Suprapubic skin (tissue), 4 donors: ENCODE data around the gene EPN1. TPM values are rescaled to one million over a fixed set of nuclear protein-coding genes. Genes with fewer than 3 reads are reported as not detected.

Experiments used
- DNase-seq, 2 donors: peaks; one replicate each; pipeline ENCODE4 v3.0.0-alpha.2; 2019; ENCODE audit warnings: low spot score in 2 of 2
- H3K27ac ChIP-seq: fragments of 200-600 bp; sonication (generic); one replicate; pipeline ENCODE4 v1.5.1; 2019
- H3K27me3 ChIP-seq: fragments of 200-600 bp; sonication (generic); one replicate; pipeline ENCODE4 v1.5.1; 2019
- H3K36me3 ChIP-seq: fragments of 200-600 bp; sonication (generic); one replicate; pipeline ENCODE4 v1.5.1; 2019
- H3K4me1 ChIP-seq: fragments of 200-600 bp; sonication (generic); one replicate; pipeline ENCODE4 v1.5.1; 2019
- H3K4me3 ChIP-seq: fragments of 200-600 bp; sonication (generic); one replicate; pipeline ENCODE4 v1.5.1; 2019; ENCODE audit warnings: mild to moderate bottlenecking
- H3K9me3 ChIP-seq: fragments of 200-600 bp; sonication (generic); one replicate; pipeline ENCODE4 v1.5.1; 2019
- EP300 ChIP-seq: sonication (generic); formaldehyde crosslinking; IDR thresholded peaks from one replicate; pipeline ENCODE4 v1.6.1; 2017; ENCODE audit warnings: antibody characterized with exemption
- POLR2A ChIP-seq, 2 donors: fragments of 450-650 bp; IDR thresholded peaks; one replicate each; pipeline ENCODE4 v1.6.1; 2017; ENCODE audit warnings: antibody characterized with exemption in 2 of 2, mild to moderate bottlenecking in 2 of 2, moderate library complexity in 2 of 2
- POLR2AphosphoS5 ChIP-seq, 3 donors: sonication (generic); formaldehyde crosslinking; IDR thresholded peaks; one replicate each; pipeline ENCODE4 v1.6.1; 2017; ENCODE audit warnings: antibody characterized with exemption in 3 of 3
- WGBS: methylation state at CpG from one replicate; pipeline ENCODE4 v1.1.5; 2018; 5-methylcytosine and 5-hydroxymethylcytosine counted together
- total RNA-seq, 4 donors: library from RNA; depleted of rRNA; stranded (reverse); fragments of >200 nt; gene quantifications; one replicate each; pipeline ENCODE4 v1.1.0, GENCODE V29; 2016
- TF ChIP-seq, protein P1 (sequence below), 2 donors: fragments of 200-600 bp in 1 of 2; fragments of 450-650 bp in 1 of 2; sonication (generic) in 1 of 2; IDR thresholded peaks; one replicate each; pipeline ENCODE4 v1.5.1; 2016 to 2019; ENCODE audit warnings: antibody characterized with exemption in 2 of 2, mild to moderate bottlenecking in 1 of 2, moderate library complexity in 1 of 2

EPN1 gene
- total RNA-seq, 4 donors from 2014 or later, result 80.1 to 104 (median 82.9) TPM

GRCh38 chr19:55647732-55648584 lies 27.1 kb upstream of the EPN1 start, which contains the start of gene CCDC106:
CCDC106 (plus strand) TSS chr19:55648212; CDS start chr19:55649047, 835 bp downstream.
- peak in 1 of 2 donors; percentile 72 for DNase-seq
- Histone ChIP-seq H3K4me1 (peaks cover 49% of the 10 kb centered on the region), H3K27me3 (no peaks in the 10 kb centered on the region), H3K27ac (peak within 1 kb of the TSS; percentile 82), H3K4me3 (peak within 1 kb of the TSS; percentile 90), H3K9me3 (no peaks in the 10 kb centered on the region), H3K36me3 (peaks cover 13% of the 10 kb centered on the region)
- TF ChIP-seq EP300 (no peak), POLR2AphosphoS5 (IDR thresholded peaks at IDR 0.05) (no peak), POLR2A (IDR thresholded peaks at IDR 0.05) (no peak)
- TF ChIP-seq, protein P1, sequence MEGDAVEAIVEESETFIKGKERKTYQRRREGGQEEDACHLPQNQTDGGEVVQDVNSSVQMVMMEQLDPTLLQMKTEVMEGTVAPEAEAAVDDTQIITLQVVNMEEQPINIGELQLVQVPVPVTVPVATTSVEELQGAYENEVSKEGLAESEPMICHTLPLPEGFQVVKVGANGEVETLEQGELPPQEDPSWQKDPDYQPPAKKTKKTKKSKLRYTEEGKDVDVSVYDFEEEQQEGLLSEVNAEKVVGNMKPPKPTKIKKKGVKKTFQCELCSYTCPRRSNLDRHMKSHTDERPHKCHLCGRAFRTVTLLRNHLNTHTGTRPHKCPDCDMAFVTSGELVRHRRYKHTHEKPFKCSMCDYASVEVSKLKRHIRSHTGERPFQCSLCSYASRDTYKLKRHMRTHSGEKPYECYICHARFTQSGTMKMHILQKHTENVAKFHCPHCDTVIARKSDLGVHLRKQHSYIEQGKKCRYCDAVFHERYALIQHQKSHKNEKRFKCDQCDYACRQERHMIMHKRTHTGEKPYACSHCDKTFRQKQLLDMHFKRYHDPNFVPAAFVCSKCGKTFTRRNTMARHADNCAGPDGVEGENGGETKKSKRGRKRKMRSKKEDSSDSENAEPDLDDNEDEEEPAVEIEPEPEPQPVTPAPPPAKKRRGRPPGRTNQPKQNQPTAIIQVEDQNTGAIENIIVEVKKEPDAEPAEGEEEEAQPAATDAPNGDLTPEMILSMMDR (IDR thresholded peaks at IDR 0.05), result no peak
- WGBS, result 1% methylated on average over 55 of the region's 87 CpGs

DNA sequence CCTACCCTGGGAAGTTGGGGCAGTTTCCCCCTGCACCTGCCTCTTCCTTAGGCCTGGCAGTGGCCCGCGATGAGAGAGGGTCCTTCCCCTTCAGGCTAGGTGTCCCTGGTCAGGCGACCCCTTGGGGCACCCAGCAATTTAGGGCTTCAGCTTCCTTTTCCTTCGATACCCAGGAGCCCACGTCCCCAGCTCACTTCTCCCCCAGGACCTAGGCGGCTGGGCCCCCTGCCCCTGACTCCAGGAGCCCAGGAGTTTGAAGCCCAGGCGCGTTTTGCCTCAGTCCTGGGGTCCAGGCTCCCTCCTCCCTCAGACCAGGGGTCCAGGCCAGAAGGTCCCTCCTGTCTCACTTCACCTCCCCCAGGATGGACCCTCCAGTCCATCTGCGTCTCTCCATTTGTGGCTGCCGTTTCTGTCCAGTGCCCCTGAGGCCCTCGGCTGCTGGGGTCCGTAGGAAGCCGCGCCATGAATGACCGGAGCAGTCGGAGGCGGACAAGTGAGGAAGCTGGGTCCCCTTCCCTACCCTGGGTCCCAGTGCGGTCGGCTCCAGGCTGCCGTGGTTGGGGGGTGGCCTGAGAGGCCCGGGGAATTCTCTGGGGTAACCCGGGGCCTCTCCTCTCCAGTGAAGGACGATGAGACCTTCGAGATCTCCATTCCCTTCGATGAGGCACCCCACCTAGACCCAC lies 26.3 kb upstream of the EPN1 start:
- H3K27ac ChIP-seq, result peak overlapping the region; percentile 82
- no peaks in the 10 kb centered on the region for H3K27me3 ChIP-seq
- H3K4me1 ChIP-seq, result peaks cover 51% of the 10 kb centered on the region
- H3K4me3 ChIP-seq, result peak overlapping the region; percentile 90
- TF ChIP-seq, protein P1 (IDR thresholded peaks at IDR 0.05), result no peak
- TF ChIP-seq EP300 (no peak), POLR2AphosphoS5 (IDR thresholded peaks at IDR 0.05) (no peak), POLR2A (IDR thresholded peaks at IDR 0.05) (no peak)
- 22% methylated on average over 25 of the region's 25 CpGs for WGBS
- peaks cover 13% of the 10 kb centered on the region for H3K36me3 ChIP-seq
- no peaks in the 10 kb centered on the region for H3K9me3 ChIP-seq
- peak in 1 of 2 donors; percentile 61 for DNase-seq

DNA sequence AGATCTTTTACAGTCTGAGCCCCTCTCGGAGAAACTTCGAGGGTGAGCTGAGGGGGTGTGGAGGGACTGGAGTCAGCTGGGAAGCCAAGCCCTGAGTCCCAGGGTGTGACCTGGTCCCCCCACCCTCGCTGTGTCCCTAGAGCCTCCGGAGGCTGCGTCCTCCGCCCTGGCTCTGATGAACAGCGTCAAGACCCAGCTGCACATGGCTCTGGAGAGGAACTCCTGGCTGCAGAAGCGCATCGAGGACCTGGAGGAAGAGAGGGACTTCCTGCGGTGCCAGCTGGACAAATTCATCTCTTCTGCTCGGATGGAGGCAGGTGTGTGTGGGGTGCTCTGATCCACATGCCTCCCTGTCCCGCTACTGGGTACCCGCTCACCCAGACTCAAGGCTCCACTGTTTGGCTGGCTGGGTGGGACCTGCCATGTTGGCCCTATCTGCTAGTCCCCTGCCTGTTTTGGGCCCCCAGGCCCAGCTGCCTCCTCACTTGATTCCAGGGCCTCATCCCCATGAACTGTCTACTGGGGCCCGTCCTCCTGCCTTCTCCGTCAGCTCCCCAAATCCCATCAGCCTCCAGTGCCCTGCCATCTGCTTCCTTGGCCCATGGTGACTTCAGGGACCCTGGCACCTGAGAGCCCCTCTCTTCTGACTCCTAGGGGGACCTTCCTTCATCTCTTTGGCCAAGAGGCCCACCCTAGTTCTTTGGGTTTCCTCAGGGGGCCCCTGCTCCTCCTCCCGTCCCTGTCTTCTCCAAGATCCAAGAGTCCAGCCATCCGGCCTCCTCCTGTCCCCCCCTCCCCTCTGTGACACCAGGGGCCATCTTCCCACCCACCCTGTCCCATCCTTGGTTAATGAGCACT lies 25.5 kb upstream of the EPN1 start:
- H3K27ac ChIP-seq, result no peak overlapping the region

GRCh38 chr19:55650126-55650557 lies 24.9 kb upstream of the EPN1 start:
- Histone ChIP-seq H3K27ac (no peak overlapping the region), H3K4me1 (peaks cover 37% of the 10 kb centered on the region), H3K4me3 (no peak overlapping the region), H3K36me3 (peaks cover 8% of the 10 kb centered on the region), H3K27me3 (no peaks in the 10 kb centered on the region), H3K9me3 (no peaks in the 10 kb centered on the region)
- TF ChIP-seq POLR2A (IDR thresholded peaks at IDR 0.05), result no peak
- TF ChIP-seq POLR2AphosphoS5 (IDR thresholded peaks at IDR 0.05), result no peak
- TF ChIP-seq, protein P1 (IDR thresholded peaks at IDR 0.05), result no peak
- no peak for TF ChIP-seq EP300
- WGBS, result 84% methylated on average over 4 of the region's 4 CpGs
- DNase-seq, result no peak

More for the DNA sequence above, 25.5 kb upstream of the EPN1 start:
- H3K4me3 ChIP-seq, result peak overlapping the region; percentile 90
- no peaks in the 10 kb centered on the region for H3K9me3 ChIP-seq
- H3K27me3 ChIP-seq, result no peaks in the 10 kb centered on the region
- WGBS, result 70% methylated on average over 9 of the region's 17 CpGs
- peaks cover 13% of the 10 kb centered on the region for H3K36me3 ChIP-seq
- DNase-seq, result no peak
- H3K4me1 ChIP-seq, result peaks cover 44% of the 10 kb centered on the region
- TF ChIP-seq, protein P1 (IDR thresholded peaks at IDR 0.05), result no peak
- no peak for TF ChIP-seq EP300
- TF ChIP-seq POLR2AphosphoS5 (IDR thresholded peaks at IDR 0.05), result no peak
- TF ChIP-seq POLR2A (IDR thresholded peaks at IDR 0.05), result no peak
